Stimulated activated CD8-positive, alpha-beta memory T cell treated with anti-CD3 and anti-CD28 coated beads, Interleukin-12 subunit alpha, Interleukin-12 subunit beta, amount 100 ng/mL, for 4 hours (primary cell): Measurements from ENCODE around the gene TUT4.

Source experiments
- DNase-seq: peaks from one replicate; pipeline ENCODE4 v3.0.0-alpha.2; 2020; ENCODE audit warnings: low read depth

The TUT4 gene

GRCh38 chr1:52533713-52534112 lies 19.2 kb downstream of the TUT4 start:
- DNase-seq = no peak

DNA sequence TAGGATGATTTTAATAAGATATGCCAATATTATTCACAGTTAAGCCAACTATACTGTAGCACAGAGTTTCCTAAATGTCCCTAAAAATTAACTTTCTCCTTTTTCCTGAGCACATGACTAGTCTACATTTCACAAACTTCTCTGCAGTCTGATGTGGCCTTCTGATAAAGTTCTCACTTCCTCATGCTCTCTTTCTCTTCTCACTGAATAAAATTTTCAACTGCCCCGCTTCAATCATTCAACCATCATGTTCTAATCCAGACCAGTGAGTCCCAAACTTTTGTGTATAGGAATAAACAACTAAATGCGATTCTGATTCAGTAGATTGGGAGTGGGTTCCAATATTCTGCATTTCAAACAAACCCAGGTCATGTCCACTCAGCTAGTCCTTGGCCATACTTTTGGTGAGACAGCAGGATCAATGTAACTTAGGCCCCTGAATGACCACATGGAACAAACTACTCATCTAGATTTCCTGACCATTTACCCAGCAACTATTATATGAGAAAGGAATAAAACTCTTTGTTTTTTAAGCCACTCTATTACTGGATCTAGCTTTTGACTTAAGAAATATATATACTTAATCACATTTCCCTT lies 20.1 kb downstream of the TUT4 start:
- no peak for DNase-seq

DNA sequence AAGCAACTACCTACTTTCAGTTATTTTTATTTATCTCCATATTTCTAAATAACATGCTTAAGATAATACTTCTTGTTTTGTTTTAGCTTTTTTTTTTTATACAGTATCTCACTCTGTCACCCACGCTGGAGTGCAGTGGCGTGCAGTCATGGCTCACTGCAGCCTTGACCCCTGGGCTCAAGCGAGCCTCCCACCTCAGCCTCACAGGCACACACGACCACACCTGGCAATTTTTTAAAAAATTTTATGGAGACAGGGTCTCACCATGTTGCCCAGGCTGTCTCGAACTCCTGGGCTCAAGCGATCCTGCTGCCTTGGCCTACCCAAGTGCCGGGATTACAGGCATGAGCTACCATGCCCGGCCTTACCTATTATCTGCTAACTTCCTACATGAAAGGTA lies 20.6 kb downstream of the TUT4 start:
- no peak for DNase-seq

DNA sequence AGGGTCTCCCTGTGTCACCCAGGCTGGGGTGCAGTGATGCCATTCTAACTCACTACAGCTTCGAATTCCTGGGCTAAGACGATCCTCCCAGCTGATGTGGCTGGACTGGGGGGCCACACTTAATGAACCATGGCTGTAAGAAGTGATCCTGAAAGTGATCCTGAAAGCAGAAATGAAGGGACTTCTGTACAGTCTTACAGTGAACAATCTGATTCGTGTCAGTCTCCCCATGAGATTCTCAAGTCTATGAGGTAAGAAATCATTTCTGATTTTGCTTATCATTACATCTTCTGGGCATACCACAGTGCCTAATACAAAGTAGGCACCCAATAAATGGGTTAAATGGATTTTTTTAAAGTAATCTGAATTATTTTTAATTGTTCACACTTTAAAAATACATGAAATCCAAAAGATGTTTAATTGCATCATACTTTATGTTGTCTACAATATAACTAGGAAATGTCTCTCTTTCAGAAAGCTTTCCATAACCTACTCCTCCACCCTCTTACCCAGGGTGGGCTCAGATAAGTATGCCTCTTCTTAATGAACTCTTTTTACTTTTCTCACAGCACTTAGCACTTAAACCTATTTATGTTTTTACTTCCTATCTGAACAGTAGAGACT lies 21.5 kb downstream of the TUT4 start:
- no peak for DNase-seq

DNA sequence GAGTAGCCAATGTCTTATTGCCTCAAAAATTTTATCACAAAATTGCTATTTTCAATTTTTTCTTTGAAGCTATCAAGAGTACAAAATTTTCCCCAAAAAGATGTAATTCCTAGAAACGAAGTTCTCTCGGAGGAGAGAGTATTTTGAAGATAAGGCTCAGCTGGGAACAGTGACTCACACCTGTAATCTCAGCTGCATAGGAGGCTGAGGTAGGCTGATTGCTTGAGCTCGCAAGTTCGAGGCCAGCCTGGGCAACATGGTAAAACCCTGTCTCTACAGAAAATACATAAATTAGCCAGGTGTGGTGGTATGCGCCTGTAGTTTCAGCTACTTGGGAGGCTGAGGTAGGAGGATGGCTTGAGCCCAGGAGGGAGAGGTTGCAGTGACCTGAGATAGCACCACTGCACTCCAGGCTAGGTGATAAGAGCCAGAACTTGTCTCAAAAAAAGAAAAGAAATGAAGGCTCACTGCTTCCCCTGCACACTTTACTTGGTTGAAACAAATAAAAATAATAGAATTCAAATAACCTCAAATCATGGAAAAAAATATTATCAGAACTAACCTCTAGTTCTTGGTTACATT lies 22.2 kb downstream of the TUT4 start:
- DNase-seq = no peak

GRCh38 chr1:52523376-52523775 lies 29.5 kb downstream of the TUT4 start:
- no peak for DNase-seq

DNA sequence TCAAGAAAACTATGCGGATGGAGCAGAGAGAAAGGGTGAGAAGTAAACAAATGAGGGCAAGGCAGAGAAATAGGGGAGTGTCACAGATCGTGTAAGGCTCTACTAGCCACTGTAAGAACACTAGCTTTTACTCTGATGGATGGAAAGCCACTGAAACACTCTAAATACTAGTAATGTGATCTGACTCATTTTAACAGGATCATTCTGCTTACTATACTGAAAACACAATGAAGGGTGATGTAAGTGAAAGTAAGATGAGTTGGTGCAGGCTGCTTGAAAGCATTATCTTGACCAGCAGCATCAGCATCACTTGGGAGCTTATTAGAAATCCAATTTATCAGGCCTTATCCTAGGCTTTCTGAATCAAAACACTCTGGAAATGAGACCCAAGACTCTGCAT lies 32.7 kb downstream of the TUT4 start:
- no peak for DNase-seq

DNA sequence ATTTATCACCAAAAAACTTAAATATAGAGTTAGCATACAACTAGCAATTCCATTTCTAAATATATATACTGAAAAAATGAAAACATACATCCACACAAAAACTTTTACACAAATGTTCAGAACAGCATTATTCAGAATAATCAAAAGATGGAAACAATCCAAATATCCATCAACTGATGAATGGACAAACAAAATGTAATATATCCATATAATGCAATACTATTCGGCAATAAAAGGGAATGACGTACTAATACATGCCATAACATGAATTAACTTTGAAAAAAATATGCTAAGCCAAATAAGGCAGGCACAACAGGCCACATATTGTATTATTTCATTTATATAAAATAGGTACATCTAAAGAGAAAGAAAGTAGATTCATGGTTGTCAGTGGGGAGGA lies 33.9 kb downstream of the TUT4 start:
- no peak for DNase-seq

- DNase-seq = no peak
Measured at GRCh38 chr1:52511851-52512615, 40.9 kb downstream of the TUT4 start.

GRCh38 chr1:52511439-52511838 lies 41.5 kb downstream of the TUT4 start:
- no peak for DNase-seq

- DNase-seq = no peak
Measured at GRCh38 chr1:52506920-52507546, 45.9 kb downstream of the TUT4 start.

GRCh38 chr1:52506349-52506748 lies 46.5 kb downstream of the TUT4 start:
- DNase-seq = no peak

GRCh38 chr1:52504720-52505119 lies 48.2 kb downstream of the TUT4 start:
- no peak for DNase-seq

DNA sequence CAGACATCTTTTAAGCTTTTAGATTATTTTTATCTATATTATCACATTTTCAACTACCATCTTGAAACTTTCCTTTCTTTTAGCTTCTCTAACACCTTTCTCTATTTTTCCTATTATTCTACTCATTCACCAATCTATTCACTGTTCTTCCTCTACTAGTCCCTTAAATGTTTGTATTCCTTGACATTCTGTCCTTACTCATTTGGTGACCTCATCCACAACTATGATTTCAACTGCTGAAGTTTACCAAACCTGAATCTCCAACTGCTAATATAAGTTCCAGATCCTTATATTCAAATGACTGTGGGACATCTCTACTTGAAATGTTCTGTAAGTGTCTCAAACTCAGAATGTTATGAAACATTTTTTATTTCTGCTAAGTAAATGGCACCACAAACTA lies 49.2 kb downstream of the TUT4 start:
- DNase-seq = no peak

DNA sequence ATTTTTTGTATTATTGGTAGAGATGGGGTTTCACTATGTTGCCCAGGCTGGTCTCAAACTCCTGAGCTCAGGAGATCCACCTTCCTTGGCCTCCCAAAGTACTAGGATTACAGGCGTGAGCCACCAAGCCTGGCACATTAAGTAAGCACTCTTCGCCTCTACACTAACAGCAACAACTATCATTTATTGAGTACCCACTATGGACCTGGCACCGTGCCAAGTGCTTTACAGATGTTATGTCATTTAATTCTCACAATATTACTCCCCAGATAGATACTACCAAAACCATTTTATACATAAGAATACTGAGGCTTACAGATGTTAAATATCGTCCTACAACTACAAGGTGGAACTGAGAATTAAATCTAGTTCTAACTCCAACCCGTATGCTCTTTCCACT lies 50.1 kb downstream of the TUT4 start:
- DNase-seq = no peak

GRCh38 chr1:52487632-52488031 lies 65.3 kb downstream of the TUT4 start:
- no peak for DNase-seq

DNA sequence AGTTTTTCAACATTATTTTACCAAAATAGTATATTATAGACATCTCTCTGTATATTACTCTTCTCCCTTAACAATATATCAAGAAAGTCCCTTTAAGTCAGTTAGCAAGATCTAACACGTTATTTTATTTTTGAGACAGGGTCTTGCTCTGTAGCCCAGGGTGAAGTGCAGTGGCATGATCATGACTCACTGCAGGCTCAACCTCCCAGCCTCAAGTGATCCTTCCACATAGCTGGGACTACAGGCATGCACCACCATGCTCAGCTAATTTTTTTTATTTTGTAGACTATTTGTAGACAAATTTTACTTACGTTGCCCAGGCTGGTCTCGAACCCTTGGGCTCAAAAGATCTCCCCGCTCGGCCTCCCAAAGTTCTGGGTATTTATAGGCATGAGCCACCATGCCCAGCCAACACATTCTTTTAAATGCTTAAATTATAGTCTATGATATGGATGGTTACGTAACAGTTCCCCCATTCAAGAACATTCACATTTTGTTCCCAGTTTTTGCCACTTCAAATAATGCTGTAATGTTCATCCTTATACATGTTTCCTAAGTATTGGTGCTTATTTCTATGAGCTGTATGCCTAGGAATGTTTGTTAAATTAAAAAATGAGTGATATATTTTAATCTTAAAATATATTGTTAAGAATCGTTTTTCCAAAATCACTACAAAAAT lies 70.4 kb downstream of the TUT4 start:
- no peak for DNase-seq

DNA sequence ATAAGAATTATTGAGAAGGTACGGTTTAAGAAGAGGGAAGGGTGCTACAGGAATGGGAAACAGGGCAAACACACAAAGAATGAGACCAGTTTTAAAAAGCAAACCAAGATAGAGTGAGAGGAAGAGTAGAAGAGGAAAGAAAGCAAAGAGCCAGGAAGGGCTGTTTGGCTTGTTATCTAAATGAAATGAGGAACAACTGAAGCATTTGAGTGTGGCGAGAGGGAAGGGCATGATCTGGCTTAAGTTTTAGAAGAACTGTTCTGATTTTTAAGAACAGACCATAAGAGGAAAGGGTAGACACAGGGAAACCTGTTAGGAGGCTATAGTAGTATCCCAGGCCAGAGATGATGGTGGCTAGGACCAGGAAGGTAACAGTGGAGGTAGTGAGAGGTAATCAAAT lies 73.8 kb downstream of the TUT4 start:
- DNase-seq = no peak

DNA sequence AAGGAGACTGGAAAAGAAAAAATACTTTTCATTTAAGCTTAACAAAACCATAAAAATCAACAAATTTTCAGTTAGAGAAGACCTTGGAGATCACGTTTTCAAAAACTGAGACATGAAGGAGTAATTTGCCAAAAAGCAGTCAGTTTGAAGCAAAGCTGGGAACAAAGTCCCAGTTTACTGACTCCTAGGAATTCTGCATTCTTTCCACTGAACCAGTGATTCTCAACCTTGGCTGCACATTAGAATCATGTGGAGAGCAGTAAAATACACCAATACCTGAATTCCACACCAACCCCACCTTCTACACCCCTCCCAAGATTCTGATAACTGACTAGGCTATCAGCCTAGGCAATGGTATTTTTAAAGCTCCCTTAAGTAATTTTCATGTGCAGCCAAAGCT lies 75.0 kb downstream of the TUT4 start:
- no peak for DNase-seq

DNA sequence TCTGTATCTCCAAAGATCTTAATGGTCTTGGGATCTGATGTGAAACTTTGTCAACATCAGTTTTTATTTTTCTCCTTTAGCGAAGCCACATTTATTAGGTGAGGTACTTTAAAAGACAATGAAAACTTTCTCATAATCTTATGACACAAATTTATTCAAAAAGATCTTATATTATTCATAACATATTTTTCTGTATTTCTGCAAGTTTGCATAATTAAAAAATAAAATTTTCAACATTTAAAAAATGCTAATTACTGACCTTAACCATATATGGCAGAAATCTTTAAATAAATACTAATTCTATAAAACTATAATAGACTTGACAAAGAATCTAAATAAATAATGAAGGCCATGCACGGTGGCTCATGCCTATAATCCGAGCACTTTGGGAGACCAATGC lies 75.9 kb downstream of the TUT4 start:
- DNase-seq = no peak

DNA sequence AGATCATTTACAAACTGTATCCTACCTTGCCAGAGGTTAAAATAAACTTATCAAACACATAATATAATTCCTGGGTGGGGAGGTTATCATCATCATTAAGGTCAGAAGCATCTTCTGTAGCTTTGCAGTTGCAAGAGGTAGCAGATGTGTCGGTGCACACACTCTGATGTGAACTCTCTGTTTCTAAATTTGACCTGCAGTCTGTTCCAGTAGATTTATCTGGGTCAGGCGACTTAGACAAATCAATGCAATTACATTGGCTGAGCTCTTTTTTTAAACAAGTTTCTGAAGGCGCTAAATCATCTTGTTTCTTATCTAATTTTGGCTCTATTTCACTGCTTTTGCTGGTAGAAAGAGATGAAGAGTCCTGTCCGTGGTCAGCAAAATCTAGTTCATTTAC lies 78.1 kb downstream of the TUT4 start:
- no peak for DNase-seq

DNA sequence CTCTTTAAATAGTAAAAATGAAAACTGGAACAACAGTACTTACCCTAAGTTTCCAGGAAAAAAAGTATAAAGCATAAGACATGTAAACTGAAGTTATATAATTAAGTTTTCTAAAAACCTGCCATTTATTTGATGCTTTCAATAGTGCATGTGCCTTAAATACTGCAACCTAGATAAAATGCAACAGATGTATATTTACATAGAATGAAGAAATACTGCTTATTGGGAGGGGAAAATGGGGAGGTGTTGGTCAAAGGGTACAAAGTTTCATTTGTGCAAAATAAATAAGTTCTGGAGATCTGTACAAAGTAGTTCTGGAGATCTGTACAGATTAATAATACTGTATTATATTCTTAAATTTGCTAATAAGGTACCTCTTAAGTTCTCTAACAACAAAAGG lies 79.9 kb downstream of the TUT4 start:
- DNase-seq = no peak
